Neural cell (in vitro differentiated cells): ENCODE results near the gene THRB.

ENCODE experiments used
- CTCF ChIP-seq: fragments of 450-650 bp; IDR thresholded peaks from 2 replicates; pipeline ENCODE4 v1.5.1; 2014; ENCODE audit warnings: antibody characterized with exemption, mild to moderate bottlenecking, moderate library complexity; ENCODE audit not compliant: poor library complexity, severe bottlenecking
- EP300 ChIP-seq: fragments of 450-650 bp; conservative IDR thresholded peaks from 2 replicates; pipeline ENCODE4 v1.6.1; 2014; ENCODE audit warnings: antibody characterized with exemption, mild to moderate bottlenecking, moderate library complexity; ENCODE audit not compliant: poor library complexity, severe bottlenecking
- EZH2 ChIP-seq: fragments of 200-600, 300-800 bp; shearing (Covaris generic), sonication (generic); IDR thresholded peaks from 2 replicates; pipeline ENCODE4 v1.6.1; 2014; ENCODE audit warnings: antibody characterized with exemption, low read length, borderline replicate concordance, mild to moderate bottlenecking; ENCODE audit not compliant: insufficient read depth, poor library complexity, severe bottlenecking
- MXI1 ChIP-seq: fragments of 450-650 bp; conservative IDR thresholded peaks from 2 replicates; pipeline ENCODE4 v1.6.1; 2014; ENCODE audit warnings: antibody characterized with exemption, mild to moderate bottlenecking; ENCODE audit not compliant: poor library complexity, severe bottlenecking
- RAD21 ChIP-seq: fragments of 450-650 bp; conservative IDR thresholded peaks from 2 replicates; pipeline ENCODE4 v1.6.1; 2014; ENCODE audit warnings: antibody characterized with exemption, mild to moderate bottlenecking, moderate library complexity
- REST ChIP-seq: IDR thresholded peaks from 2 replicates; pipeline ENCODE4 v1.6.1; 2012; ENCODE audit warnings: borderline replicate concordance
- SMC3 ChIP-seq: fragments of 450-650 bp; conservative IDR thresholded peaks from 2 replicates; pipeline ENCODE4 v1.6.1; 2014; ENCODE audit warnings: antibody characterized with exemption, mild to moderate bottlenecking, moderate library complexity; ENCODE audit not compliant: poor library complexity

- no peak for TF ChIP-seq SMC3
- no peak for TF ChIP-seq CTCF
- TF ChIP-seq EZH2, result no peak
- TF ChIP-seq EP300, result no peak
- TF ChIP-seq REST, result no peak
- TF ChIP-seq RAD21, result no peak
- TF ChIP-seq MXI1, result no peak
These were observed 8.0 kb upstream of the THRB start for GRCh38 chr3:24502690-24503089.
